ENCODE data around the gene MRPS23.
"Not testable (repeated sequence)": the region's sequence is repeated elsewhere in the genome, so short reads cannot be mapped to it uniquely, and the experiment has no call there.

The MRPS23 gene

GRCh38 chr17:57861790-57862693 lies 12.2 kb upstream of the MRPS23 start:
- no peak for DNase-seq

GRCh38 chr17:57861000-57861789 lies 11.4 kb upstream of the MRPS23 start:
- DNase-seq, result no peak

GRCh38 chr17:57860414-57860999 lies 10.7 kb upstream of the MRPS23 start:
- no peak for DNase-seq

- no peak for DNase-seq
These were observed 10.0 kb upstream of the MRPS23 start for GRCh38 chr17:57859601-57860413.

- no peak for DNase-seq
These were observed 9.0 kb upstream of the MRPS23 start for GRCh38 chr17:57858838-57859237.

- no peak for DNase-seq
These were observed 7.2 kb upstream of the MRPS23 start for GRCh38 chr17:57856792-57857620.

- no peak for DNase-seq
These were observed 5.7 kb upstream of the MRPS23 start for GRCh38 chr17:57855391-57856035.

GRCh38 chr17:57853695-57854094 lies 3.9 kb upstream of the MRPS23 start:
- no peak for DNase-seq

- no peak for DNase-seq
These were observed 3.1 kb upstream of the MRPS23 start for GRCh38 chr17:57852955-57853328.

GRCh38 chr17:57852092-57852954 lies 2.5 kb upstream of the MRPS23 start:
- no peak for DNase-seq

- DNase-seq, result no peak
These were observed 526 bp downstream of the MRPS23 start for GRCh38 chr17:57849163-57849873.

- DNase-seq, result not testable (repeated sequence)
These were observed 3.5 kb downstream of the MRPS23 start for GRCh38 chr17:57846056-57846945.

- no peak for DNase-seq
These were observed 7.6 kb downstream of the MRPS23 start for GRCh38 chr17:57842280-57842679.

GRCh38 chr17:57839571-57839923 lies 10.3 kb downstream of the MRPS23 start:
- no peak for DNase-seq

- no peak for DNase-seq
These were observed 10.8 kb downstream of the MRPS23 start for GRCh38 chr17:57838857-57839570.

- no peak for DNase-seq
These were observed 11.4 kb downstream of the MRPS23 start for GRCh38 chr17:57838453-57838852.

GRCh38 chr17:57835333-57835900 lies 14.4 kb downstream of the MRPS23 start:
- DNase-seq, result no peak
